HG02610 (cell line): ENCODE results near the gene GLMN.

ENCODE experiments used
- ATAC-seq: cut with Tn5 transposase; IDR thresholded peaks from one replicate; pipeline ENCODE4 v1.9.1; 2021; ENCODE audit warnings: mild to moderate bottlenecking, moderate library complexity; ENCODE audit not compliant: unreplicated experiment

Gene GLMN, protein sequence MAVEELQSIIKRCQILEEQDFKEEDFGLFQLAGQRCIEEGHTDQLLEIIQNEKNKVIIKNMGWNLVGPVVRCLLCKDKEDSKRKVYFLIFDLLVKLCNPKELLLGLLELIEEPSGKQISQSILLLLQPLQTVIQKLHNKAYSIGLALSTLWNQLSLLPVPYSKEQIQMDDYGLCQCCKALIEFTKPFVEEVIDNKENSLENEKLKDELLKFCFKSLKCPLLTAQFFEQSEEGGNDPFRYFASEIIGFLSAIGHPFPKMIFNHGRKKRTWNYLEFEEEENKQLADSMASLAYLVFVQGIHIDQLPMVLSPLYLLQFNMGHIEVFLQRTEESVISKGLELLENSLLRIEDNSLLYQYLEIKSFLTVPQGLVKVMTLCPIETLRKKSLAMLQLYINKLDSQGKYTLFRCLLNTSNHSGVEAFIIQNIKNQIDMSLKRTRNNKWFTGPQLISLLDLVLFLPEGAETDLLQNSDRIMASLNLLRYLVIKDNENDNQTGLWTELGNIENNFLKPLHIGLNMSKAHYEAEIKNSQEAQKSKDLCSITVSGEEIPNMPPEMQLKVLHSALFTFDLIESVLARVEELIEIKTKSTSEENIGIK

DNA sequence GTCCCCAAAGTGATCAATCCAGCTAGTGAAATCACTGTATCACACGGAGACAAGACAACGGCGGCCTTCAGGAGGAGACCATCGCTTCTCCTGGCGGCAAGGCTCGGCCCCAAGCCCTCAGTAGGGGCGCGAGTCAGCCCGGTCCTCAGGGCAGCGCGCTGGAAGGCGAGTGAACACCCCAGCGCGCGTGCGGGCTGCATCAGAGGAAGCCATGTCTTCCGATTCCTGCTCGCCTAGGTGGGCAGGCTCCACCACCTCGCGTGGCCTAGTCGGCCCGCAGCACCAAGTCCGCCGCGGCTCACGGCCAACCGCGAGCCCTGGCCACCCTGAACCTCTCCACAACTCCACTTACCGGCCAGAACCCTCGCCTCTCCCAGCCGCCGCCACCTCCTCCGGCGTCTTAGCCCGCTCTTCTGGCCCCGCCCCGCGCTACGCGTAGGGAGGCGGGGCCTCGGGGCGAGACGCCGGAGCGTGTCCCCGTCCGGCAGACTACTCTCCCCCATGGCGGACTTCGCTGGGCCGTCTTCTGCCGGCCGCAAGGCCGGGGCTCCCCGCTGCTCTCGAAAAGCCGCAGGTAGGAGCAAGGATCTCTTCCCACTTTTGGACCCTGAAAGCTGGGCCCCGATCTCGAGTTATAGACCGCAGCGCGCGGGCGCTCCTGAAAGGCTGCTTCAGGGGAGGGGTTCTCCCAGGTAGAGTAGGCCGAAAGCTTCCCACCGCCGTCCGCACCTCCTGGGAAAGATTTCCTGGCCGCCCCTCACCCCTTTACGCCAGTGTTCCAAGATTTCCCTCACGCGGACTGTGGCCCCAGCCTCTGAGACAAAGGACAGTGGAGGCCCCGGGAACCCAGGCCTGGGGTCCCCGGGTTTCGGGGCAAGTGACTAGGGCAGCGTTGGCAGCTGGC, at the start of gene GLMN, which contains the start of gene RPAP2:
Gene GLMN, minus strand, starts transcription at position 415 of the 904 bp plus-strand sequence. CDS start 988 bp downstream, outside the sequence.
Gene RPAP2, plus strand, starts transcription at position 487 of the 904 bp plus-strand sequence. Its CDS starts 15 bp downstream, at position 502.
- peak; percentile 99 for ATAC-seq

DNA sequence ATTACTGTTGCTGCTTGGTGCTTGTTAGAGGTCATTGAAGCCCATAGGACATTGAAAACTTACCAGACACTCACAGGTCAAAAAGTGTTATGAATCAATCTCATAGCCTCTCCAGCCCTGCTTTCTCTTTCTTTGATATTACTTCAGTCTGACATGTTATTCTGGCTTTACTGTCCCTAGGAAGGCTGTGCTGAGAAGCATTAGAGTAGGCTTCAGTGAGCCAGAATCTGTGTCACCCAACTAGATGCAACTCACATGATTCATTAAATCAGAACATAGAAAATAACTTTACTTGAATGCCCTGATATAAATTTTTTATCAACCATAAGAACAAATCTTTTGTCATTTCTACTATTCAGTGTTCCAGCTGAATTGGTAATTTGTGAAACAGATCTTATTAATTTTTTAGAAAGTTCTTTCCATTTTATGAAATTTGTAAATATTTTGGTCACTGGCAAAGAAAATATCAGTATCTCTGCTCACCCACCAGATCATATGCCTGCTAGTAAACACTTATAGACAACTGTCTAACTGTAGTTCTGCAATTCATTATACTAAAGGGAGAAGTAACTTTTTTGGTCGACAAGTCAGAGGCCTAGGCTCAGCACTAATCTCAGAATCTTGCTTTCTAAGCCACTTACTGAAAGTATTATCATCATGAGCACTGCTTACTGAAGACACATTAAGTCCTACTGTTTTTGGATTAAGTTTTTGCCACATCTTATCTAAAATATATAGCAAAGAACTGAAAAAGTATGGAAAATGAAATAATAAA, 48.3 kb upstream of the GLMN start:
- ATAC-seq = no peak

DNA sequence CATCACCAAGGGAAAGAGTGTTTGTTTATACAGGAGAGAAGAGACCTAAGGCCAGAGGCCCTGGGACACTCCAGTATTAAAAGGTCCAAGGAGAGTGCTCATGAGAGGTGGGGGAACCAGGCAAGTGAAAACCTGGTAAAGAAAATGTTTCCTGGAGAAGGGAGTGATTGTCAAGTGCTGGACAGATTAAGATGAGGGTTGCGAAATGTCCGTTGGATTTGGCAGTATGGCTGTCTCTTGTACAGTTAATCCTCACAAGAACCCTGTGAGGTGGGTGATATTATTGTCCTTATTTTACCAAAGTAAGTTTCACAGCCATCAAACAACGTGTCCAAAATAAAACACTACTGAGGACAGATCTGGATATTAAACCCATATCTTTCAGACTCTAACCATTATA, 44.3 kb upstream of the GLMN start:
- no peak for ATAC-seq

DNA sequence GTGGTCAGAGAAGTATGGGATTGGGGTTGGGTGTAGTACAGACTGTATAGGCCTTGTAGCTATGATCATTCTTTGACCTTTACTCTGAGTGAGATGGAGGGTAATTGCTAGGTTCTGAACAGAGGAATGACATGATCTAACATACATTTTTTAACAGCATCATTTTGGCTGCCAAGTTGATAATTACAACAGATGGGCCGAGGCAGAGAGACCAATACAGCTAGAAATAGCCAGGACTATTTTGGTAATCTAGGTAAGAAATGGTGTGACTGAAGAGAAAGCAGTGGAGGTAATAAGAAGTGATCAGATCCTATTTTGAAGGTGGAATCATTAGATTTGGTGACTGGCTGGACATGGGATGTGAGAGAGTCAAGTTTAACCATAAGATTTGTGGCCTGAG, 43.6 kb upstream of the GLMN start:
- no peak for ATAC-seq

DNA sequence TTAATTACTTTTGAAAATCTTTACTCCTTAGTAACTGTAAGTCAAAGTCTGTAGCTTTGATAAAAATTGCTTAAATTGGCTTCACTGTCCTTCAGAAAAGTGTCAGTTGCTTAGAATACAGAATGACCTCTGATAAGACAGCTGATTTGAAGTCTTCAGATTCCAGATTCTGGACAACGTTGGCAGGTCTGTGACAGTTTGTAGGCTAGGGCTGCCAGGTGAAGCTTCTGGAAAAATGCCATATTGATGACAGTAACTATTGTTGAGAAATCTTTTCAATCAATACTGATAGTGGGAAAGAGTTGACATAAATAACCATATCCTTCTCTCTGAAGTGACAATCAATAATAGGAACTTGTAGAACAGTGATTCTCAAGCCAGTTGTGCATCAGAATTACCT, 41.4 kb upstream of the GLMN start:
- ATAC-seq = no peak

DNA sequence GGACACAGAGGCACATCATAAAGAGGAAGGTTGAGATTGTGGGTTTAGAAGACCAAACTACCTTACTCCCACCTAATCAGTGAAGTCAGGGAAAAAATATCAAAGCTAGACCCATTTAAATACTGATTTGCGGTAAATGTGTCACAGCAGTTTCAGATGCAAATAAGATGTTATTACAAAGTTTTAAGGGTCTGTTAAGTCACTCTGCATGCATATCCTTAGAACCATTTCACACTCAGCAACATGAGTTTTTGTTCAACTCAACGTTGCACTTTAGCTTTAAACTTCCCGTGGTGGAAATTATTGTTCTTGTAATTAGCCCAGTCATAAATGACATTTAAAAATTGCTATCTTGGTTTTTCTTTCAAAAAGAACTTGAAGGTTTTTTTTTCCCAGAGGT, 34.9 kb upstream of the GLMN start:
- ATAC-seq = no peak

DNA sequence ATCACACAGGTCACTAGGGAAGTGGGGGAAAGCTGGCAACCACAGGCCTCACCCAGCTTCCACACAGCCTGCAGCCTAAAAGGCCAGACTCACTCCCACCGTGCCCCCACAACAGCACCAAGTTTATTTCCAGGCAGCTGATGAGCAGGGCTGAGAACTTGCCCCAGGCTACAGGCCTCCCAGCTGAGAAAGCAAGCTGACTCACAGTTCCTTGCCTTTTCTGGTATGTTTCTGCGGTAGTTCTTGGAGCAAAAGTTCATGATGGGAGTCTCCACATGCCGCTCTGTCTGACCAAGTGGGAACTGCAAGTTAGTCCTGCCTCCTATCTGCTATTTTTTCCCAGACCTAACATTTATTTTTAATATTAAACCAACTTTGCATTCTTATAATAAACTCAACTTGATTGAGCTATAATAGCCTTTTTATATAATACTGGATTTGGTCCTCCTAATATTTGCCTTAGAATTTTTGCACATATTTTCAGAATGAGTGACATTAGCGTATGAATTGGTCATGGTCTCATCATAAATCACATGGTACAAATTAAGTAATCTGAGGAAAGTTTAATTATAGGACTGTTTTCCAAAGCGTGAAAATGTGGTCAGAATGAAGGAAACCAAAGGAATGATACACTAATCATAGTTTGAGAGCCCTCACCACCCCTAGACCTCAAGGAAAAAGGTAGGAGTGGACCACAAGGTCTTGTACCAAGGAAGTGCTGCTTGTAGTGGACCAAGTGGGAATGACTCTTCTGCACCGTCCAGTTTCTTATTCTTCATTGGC, 30.8 kb upstream of the GLMN start:
- ATAC-seq = no peak

DNA sequence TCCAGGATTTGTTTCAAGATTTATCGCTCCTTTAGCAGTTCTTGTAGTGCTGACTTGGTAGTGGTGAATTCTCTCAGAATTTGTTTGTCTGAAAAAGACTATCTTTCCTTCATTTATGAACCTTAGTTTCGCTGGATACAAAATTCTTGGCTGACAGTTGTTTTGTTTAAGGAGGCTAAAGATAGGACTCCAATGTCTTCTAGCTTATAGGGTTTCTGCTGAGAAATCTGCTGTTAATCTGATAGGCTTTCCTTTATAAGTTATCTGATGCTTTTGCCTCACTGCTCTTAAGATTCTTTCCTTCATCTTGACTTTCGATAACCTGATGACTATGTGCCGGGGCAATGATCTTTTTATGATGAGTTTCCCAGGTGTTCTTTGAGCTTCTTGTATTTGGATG, 29.0 kb upstream of the GLMN start:
- no peak for ATAC-seq

DNA sequence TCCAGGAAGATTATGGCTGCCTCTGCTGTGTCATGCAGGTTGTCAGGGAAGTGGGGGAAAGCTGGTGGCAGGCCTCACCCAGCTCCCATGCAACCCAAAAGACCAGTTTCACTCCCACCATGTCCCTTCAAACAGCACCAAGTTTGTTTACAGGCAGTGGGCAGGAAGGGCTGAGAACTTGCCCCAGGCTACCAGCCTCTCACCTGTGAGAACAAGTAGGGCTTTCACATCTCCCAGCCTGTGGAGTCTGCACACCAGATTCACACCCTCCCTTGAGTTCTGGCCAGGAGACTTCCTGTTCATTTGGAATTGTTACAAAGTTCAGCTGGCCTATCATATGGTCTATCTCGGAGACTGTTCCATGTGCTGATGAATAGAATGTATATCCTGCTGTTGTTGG, 27.9 kb upstream of the GLMN start:
- no peak for ATAC-seq

DNA sequence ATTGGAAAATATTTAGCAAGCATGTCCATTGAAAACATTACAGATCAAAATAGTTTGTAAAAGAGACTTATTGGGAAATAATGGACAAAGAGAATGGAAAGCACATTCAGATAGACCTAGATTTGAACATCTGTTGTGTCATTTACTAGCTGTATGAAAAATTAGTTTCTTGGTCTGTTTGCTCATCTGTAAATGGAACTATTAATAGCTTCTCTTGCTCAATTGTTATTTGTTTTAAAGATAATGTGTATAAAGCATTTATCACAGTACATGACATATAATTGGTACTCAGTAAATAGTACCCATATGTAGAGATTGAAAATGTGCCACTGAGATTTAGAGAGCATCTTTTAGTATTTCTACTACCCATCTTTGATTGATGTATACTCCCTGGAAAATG, 26.0 kb upstream of the GLMN start:
- no peak for ATAC-seq

DNA sequence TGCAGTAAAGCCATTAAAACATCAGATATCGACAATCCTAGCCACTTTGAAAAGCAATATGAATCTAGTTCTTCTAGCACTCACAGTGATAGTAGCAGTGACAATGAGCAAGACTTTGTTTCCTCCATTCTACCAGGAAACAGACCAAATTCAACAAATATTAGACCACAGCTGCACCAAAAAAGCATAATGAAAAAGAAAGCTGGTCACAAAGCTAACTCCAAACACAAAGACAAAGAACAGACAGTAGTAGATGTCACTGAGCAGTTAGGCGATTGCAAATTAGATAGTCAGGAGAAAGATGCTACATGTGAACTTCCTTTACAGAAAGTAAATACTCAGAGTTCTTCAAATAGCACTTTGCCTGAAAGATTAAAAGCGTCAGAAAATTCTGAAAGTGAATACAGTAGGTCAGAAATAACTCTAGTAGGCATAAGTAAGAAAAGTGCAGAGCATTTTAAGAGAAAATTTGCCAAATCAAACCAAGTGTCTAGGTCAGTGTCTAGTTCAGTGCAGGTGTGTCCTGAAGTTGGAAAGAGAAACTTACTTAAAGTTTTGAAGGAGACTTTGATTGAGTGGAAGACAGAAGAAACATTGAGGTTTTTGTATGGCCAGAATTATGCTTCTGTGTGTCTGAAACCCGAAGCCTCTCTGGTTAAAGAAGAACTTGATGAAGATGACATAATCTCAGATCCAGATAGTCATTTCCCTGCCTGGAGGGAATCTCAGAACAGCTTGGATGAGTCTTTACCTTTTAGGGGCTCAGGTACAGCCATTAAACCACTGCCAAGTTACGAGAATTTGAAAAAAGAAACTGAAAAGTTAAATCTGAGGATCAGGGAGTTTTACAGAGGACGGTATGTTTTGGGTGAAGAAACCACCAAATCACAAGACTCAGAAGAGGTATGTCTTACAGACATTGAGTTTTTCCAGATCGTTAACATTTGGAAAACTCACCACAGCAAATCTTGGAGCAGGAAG, 25.0 kb upstream of the GLMN start:
- no peak for ATAC-seq

DNA sequence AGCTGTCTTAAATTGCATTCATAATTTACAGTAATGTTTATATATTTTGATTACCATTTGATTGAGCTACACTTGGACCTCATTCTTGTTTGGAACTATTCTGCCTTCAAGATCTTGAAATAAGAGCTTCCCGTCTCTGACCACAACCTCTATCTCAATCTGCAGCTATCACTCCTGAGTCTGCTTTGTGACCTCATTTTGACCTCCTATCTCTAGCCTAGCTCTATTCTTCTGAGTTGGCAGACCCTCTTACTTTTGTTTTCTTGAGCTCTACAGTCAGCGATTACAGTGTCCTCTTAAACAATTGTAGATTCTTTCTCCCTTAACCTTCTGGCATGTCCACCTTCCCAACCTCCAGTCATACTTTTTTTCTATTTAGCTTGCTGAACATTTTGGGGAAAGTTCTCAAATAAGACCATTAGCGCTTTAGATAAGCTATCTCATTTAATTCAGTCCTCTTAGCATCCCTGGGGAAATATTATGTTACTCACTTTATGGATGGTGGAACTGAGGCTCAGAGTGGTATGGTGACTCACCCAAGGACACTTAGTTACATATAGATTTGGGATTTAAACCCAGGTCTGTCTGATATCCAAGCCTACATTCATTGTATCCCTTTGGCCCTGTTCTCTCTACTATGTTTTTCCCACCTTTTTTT, 19.2 kb upstream of the GLMN start:
- ATAC-seq = no peak

DNA sequence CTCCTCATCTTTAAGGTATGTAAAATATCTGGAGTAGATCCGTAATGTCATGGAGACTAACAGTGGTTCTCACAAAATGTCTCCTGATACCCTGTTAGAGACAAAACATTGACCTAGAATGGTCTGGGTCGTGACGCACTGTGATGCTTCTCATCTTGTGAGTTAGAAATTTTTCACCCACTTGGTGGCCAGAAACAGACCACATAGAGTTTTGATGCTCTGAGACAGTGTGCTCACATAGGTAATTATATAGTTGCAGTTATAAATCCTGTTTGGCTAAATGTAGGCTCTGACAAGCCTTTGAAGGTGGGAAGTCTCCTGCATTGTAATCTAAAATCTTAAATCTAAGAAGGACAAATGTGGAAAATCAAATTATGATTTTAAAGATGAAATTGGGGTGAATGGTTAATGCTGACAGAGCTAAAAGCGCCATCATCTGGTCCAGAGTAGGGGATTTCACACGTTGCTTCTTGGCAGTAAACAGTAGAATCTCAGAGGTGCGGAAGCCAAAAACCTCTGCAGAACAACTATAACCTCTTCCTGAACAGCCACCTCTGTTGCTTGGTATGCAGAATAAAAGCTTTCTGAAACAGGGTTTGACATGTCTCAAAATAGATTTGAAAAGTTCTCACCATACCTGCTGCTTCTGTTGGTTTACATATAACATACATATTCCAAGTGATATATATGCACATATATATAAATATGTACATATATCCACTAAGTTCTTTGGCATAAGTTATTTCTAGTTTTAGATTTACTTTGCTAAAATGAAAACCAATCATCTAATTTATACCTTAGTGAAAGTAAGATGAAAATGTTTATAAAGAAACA, 17.2 kb upstream of the GLMN start:
- no peak for ATAC-seq

DNA sequence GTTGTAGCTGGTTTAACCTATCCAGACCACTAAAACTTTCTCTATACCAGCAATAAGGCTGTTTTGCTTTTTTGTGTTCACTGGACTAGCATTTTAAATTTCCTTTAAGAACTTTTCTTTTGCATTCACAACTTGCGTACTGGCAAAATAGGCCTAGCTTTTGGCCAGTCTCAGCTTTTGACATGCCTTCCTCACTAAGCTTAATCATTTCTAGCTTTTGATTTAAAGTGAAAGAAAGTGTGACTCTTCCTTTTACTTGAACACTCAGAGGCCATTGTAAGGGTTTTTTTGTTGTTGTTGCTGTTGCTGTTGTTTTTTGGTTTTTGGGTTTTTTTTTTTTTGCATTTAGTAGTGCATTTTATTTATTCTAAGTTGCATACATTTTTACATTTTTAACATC, 15.2 kb upstream of the GLMN start:
- ATAC-seq = no peak

DNA sequence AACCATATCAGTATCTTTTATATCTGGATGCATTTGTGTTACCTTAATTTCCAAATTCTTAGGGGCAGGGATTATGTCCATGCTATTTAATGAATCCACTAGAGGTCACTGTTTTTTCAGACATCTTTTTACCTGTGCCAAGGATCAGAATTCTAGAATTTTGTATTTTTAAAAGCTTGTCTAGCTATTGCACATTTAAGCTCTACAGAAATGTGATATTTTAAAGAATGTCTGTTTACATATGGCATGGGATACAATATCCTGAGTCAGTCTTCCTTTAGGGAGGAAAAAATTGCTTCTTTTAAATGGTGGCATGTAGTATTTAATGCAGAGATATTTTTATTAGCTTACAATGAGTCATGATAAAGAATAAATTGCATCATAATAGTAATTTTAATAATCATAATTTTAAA, 11.4 kb upstream of the GLMN start:
- ATAC-seq = no peak

DNA sequence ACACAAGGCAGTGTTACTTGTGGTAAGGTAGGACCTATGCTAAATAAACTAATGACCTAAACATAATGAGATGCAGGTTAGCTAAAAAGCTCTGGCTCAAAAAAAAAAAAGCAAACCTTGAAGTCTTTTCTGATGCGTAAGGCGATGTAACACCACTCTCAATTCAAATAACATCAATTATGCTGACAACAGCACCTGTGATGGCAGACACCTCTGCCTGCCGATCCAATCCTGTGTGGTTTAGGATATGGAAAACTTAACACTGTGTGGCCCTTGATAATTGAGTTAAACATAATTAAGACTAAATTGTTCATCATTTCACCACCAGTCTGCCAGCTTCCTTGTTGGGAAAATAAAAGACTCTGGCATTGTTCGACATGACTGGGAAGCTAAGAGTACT, 9.2 kb upstream of the GLMN start:
- ATAC-seq = no peak

DNA sequence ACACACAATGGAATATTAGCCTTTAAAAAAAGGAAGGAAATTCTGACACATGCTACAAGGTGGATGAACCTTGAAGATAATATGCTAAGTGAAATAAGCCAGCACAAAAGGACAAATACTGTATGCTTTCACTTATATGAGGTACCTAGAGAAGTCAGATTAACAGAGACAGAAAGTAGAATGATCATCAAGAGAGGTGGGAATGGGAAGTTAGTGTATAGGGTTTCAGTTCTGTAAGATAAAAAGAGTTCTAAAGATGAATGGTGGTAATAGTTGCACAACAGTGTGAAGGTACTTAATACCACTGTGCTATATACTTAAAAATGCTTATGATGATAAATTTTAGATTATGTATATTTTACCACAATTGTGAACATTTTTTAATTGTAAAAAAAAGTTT, 7.2 kb upstream of the GLMN start:
- peak; percentile 43 for ATAC-seq
